HuH-7.5 (cell line): ENCODE measurements around the gene FAM169A.
"Not testable (repeated sequence)": the region's sequence is repeated elsewhere in the genome, so short reads cannot be mapped to it uniquely, and the experiment has no call there.

ENCODE experiments used
- DNase-seq: peaks from one replicate; pipeline ENCODE4 v3.0.0; 2011; ENCODE audit warnings: low spot score

Gene FAM169A

DNA sequence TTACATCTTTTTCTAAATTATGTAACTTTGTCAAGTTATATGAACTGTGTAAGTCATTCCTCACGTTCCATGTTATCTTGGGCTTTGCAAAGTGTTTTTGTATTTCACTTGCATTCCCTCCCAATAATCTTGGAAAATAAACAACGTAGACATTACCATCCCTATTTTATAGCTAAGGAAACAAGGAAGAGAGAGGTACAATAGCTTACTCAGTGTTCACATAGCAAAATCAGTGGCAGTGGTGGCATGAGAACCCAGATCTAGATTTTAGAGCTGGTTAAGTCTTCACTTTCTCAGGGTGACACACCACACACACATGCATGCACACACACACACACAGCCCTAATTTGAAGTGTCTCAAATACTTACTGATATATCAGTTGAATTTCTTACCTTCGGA lies 65.0 kb downstream of the FAM169A start:
- DNase-seq, result no peak

DNA sequence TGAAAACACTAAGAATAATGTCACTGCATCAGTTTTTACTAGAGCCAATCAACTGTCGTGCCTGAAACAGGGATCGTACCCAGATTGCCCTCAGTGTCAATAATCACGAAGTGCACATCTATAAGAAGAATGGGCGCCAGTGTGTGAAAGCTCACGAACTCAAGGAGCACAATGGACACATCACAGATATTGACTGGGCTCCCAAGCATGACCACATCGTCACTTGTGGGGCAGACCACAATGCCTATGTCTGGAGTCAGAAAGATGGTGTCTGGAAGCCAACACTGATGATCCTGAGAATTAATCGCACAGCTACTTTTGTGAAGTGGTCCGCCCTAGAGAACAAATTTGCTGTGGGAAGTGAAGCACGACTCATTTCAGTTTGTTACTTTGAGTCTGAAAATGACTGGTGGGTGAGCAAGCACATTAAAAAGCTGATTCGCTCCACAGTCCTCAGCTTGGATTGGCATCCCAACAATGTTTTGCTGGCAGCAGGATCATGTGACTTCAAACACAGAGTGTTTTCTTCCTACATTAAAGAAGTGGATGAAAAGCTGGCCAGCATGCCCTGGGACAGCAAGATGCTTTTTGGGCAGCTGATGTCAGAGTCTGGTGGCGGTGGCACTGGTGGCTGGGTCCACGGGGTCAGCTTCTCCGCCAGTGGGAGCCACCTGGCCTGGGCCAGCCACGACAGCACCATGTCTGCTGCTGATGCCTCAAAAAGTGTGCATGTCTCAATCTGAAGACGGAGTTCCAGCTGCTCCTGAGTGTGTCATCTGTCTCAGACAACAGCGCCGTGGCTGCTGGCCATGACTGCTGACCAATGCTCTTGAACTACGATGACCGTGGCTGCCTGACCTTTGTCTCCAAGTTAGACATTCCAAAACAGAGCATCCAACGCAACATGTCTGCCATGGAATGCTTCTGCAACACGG lies 66.9 kb downstream of the FAM169A start:
- DNase-seq, result no peak

DNA sequence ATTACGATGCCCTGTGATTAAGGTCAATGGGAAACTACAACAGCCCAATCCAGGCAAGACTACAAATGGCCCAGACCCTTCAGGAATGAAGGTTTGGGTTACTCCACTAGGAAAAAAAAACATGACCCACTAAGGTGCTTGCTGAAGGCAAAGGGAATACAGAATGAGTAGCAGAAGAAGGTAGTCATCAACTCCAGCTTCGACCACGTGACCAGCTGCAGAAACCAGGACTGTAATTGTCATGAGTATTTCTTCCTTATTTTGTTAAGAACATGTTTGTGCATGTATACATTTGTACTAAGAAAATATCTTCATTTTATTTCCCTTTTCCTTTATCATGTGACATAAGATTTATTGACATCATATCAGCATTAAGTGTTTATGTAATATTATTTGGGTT lies 74.5 kb downstream of the FAM169A start:
- not testable (repeated sequence) for DNase-seq

DNA sequence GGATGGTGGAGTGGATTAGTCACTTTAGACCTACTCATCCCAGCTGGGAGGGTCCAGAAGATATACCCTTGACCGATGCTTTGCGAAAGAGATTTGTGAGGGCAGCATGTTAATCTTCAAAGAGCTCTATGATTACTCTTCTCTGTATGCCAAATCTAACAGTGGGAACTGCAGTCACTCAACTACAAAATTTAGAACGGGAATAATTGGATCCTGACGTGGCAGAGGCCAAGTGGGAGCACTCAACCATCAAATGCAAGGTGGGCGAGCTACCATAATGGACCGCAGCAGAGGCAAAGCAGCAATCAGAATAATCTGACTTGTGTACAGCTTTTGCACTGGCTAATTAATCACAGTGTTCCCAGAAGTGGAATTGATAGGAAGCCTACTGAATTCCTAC lies 78.8 kb downstream of the FAM169A start:
- DNase-seq, result no peak

DNA sequence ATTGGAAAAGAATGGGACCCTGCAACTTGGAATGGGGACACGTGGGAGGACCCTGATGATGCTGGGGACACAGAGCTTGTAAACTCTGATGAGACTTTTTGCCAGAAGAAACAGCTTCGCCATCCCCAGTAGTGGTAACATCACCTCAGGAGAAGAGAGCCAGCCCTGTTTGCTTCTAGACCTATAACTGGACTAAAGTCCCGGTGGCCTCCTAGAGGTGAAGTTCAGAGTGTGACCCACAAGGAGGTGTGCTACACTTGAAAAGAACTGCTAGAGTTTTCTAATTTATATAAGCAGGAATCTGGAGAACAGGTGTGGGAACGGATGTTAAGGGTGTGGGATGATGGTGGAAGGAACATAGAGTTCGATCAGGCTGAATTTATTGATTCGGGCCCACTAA lies 79.3 kb downstream of the FAM169A start:
- no peak for DNase-seq

DNA sequence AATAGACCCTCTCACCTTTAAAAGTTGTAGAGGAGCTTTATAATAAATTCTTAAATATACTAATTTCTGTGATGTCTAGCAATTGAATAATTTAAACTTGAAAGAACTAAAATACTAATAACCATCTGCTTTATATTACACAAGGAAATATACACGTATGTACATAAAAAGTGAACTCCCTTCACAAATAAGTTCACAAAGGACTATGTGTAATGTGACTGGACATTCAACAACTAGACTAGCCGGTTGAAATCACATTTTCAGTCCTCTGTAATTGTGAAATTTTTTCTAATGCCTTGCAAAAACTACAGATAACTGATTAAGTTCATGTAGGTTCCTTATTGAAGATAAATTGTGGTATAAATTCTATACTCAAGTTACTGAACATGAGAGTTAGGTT lies 87.6 kb downstream of the FAM169A start:
- no peak for DNase-seq

DNA sequence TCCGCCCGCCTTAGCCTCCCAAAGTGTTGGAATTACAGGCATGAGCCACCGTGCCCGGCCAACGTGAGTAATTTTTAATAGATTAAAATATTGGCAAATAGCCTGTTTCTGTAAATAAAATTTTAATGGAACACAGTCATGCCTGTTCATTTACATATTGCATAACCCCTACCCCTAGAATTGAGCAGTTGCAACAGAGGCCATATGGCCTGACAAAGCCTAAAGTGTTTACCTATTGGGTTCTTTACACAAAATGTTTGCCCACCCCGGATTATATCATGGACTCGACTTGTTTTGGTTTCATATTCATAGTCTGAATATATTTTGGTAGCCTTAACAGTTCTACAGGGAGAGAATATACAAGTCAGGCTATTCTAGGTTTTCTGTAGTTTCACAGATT lies 93.8 kb downstream of the FAM169A start:
- no peak for DNase-seq

DNA sequence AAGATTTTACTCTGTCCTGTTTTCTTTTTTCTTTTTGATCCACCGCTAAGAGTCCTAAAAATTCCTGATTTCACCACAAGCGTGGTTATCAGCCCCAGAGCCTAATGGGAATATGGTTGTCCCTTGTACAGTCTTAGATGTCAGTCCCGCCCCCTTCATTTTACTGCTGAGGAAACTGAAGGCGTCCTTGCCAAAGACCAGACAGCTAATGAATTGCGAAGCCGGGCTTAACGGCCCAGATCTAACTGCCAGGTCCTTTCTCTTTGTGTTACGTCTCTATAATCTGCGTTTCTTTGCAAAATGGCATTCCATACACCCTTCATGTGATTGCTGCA lies 98.6 kb downstream of the FAM169A start:
- no peak for DNase-seq

DNA sequence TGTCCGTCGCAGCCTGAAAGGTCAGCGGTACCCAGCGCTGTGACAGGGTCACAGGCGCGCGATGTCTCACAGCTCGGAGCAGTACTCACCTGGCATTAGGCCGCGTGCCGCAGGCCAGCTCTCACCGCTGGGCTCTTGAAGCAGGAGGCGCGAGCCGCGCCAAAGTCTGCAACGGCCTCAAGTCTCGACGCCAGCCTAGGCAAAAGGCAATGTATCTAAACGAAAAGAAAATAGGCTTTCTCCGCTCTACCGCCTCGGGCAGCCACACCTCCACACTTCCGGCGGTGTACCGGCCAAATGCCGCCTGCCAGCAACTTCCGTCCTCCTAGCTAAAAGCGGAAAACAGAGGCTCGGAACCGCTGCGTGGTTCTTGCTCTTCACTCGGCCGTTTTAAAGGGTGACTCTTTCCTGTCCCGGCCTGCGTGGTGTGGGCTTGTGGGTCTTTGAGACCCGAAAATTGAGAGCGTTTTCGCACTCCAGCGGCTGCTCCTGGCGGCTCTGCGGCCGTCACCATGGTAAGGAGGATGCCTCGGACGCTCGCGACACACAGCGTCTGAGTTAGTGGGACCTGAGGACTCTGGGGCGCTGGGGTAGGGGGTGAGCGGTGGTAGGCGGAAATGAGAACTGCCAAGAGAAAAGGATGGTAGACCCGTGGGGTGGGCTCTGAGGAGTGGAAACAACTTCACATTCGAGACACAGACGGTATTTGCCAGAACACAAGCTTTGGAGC lies 99.2 kb downstream of the FAM169A start, which contains the start of the genes GFM2 and NSA2:
Gene GFM2, minus strand, starts transcription at position 269 of the 730 bp plus-strand sequence. CDS start 3,375 bp downstream, outside the sequence.
Gene NSA2, plus strand, starts transcription at position 401 of the 730 bp plus-strand sequence. Its CDS starts 112 bp downstream, at position 513.
- peak; percentile 16 for DNase-seq

DNA sequence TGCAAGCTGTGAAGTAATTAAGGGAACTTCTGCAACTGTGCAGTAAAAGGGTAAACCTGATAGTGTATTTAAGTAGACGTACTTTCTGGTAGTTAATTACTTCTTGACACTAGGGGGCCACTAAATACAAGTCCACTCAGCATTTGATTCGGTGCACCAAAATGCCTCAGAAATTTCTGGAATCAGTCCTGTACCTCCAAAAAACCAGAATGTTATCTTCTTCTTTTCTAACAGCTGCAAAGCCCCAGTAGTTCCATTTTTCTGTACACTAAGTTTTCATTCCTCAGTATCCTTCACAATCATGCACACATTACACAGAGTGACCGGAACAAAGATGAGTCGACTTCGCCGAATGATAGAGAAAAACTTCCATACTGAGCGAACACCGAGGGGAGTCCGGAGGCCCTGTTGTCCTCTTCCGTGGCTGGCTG lies 99.8 kb downstream of the FAM169A start:
- DNase-seq, result peak; percentile 14

DNA sequence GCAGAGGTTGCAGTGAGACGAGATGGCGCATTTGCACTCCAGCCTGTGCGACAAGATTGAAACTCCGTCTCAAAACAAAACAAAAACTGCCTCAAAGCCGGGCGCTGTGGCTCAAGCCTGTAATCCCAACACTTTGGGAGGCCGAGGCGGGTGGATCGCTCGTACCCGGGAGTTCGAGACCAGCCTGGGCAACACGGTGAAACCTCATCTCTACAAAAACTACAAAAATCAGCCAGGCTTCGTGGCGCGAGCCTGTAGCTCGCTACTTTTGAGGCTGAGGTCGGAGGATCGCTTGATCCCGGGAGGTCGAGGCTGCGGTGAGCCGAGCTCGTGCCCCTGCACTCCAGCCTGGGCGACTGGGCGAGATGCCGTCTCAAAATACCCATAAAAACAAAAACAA lies 100.3 kb downstream of the FAM169A start:
- DNase-seq, result no peak

DNA sequence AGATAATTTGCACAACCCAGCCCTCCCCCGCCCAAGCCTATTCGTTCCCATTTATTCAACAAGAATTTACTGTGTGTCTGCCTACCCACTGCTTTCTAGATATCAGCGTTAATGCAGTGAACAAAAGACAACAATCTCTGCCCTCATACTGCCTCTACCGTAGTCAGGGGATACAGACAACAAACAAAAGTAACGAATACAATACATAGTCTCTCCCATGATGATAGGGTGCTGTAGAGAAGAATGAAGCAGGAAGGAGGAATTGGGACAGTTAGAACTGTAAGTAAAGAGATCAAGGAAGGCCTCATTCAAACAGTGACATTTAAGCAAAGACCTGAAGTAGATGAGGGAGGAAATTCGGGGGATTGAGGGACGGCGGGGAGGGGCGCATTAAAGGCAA lies 101.0 kb downstream of the FAM169A start:
- DNase-seq, result no peak

DNA sequence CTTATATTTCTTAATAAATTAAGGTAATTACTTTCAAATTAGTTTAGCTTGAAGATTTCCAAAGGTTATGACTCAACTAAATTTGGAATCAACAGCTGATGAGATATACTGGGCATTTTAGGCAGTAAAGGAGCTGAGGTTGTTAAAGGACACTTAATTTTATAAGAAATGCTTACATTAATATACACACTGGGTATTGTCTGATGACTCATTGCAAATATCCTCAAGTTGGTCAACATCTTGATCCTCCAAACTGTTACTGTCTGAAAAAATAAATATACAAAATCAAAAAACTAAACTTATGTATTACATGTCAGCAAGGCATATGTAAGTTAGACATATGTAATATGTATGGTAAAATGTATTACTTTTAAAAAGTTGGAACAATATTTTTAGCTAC lies 102.7 kb downstream of the FAM169A start:
- no peak for DNase-seq

DNA sequence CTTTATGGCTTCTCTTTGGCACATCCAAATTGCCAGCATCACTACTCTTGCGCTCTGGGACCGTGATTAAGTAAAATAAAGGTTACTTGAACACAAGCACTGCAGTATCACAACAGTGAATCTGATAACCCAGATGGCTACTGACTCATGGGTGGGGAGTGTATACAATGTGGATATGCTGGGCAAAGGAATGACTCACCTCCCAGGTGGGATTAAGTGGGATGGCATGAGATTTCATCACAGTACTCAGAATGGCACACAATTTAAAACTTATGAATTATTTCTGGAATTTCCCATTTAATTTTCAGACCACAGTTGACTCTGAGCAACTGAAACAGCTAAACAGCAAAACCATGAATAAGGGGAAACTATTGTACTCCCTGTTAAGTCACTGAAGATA lies 103.6 kb downstream of the FAM169A start:
- no peak for DNase-seq

DNA sequence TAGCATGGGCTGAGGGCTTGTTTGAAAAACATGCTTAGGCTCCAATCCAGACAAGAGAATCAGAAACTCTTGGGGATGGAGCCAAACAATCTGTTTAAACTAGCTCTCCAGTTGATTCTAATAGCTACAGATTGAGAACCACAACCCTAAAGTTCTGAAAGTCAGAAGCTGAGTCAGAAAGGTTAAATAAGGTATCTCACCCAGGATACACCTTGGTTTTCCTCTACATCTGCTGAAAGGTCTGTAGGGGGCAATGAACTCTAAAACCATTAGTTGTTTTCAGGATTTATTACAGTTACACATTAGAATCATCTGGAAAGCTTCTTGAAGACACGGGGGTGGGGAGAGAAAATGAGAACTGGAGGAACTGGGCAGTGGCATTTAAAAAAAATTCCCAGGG lies 104.9 kb downstream of the FAM169A start:
- DNase-seq, result no peak

DNA sequence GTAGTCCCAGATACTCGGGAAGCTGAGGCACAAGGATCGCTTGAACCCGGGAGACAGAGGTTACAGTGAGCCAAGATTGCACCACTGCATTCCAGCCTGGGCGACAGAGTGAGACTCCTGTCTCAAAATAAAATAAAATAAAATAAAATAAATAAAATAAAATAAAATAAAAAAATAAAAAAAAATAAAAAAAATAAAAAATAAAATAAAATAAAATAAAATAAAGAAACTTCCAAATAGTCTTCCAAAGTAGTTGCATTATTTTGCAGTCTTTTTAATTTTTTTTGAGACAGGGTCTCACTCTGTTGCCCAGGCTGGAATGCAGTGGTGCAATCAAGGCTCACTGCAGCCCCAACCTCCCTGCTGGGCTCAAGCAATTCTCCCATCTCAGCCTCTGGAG lies 117.4 kb downstream of the FAM169A start:
- not testable (repeated sequence) for DNase-seq

DNA sequence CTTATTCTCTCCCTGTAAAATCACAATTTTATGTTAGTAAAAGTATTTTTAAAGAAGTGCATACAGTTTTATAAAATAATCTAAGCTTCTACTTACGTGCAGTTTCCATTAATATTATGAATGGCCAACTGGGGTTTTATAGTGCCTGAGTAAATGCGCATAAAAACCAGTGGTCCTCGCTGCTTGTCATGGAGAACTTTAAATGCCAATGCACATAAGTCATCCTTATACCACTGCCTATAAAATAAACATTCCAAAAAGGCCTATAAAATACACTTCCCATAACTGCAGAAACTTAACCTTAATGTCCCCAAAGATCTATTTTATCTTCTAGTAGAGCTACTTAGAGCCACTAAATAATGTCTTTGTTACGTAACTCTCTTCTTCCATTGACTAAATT lies 127.8 kb downstream of the FAM169A start:
- DNase-seq, result no peak

DNA sequence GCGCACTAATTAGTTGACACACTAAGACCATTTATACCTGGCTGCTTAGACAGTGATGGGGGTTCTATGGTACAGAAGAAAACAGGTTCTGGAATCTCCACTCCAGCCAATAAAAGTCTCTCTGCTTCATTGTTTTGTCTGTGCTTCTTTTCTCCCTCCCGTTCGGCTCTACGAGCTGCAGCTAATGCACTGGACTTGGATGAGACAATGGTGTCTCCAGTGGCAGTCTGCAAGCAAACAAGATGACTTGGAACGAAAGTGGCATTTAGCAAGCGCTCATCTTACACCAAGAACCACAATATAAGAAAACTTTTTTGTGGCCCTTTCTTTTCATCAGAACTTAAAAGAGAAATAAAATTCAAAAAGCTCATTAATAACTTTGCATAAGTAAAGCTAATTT lies 129.4 kb downstream of the FAM169A start:
- DNase-seq, result no peak
